ENCODE data around the gene MKNK2.

Gene MKNK2

DNA sequence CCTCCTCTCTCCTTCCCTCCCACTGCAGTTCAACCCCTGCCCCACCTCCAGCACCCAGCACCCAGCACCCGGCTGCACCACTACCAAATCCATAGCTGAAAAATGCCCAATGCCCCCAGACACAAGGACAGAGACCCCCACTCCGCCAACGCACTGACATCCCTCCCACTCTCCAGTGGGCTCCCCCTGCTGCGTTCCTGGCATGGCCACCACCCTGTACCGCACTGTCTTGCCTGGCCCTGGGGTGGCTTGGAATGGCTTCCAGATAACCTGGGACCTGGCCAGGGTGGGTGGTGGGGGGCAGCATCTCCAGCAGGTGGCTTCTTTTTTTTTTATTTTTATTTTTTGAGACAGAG lies 5.8 kb upstream of the MKNK2 start:
- DNase-seq, result no peak

DNA sequence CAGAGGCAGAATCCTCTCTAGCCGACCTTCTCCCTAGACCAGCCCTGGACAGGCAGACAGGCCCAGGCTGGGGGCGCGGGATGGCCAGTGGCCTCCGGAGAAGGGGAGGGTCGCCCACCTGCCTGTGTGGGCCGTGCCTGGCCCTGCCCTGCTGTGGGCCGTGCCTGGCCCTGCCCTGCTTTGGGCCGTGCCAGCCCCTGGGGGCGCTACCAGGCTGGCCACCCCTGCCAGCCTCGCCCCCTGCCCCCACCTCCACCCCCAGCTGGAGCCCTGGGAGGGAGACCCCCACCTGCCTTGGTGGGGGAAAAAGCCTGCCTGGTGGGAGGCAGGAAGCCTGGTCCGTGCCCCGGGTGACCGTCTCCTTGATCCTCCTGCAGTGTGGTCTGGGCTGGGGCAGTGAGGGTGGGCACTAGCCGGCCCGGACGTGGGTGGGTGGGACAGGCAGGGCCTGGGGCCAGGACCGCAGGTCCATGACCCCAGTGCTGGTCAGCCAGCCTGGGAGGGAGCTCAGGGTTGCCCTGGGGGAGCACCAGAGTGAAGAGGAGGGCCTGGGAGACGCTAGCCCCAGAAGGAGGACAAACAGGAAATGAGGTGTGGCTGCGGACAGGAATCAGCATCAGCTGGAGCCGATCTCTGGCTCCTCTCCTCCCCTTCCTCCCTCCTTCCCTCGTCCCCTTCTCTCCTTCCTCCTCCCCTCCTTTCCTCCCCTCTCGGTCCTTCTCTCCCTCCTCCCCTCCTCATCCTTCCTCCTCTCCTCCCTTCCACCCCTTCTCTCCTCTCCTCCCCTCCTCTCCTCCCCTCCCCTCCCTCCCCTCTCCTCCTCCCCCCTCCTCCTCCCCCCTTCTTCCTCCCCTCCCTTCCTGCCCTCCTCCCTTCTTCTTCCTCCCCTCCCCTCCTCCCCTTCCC lies 5.1 kb upstream of the MKNK2 start:
- no peak for DNase-seq

DNA sequence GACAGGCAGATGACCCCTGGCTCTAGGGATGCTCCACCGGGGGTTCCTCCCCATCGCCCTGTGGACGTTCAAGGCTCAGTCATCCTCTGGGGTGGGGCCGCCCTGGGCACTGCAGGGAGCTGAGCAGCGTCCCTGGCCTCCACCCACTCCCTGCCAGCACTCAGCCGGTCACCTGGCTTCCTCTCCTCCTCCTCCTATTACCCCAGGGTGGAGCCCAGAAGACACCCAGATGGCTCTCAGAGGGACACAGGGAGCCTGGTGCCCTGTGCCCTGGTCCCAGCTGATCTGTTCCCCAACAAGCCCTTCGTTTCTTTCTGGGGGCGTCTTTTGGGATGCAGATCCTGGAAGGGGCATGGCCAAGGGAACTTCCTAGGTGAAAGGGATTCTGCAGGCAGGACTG lies 3.7 kb upstream of the MKNK2 start:
- no peak for DNase-seq

DNA sequence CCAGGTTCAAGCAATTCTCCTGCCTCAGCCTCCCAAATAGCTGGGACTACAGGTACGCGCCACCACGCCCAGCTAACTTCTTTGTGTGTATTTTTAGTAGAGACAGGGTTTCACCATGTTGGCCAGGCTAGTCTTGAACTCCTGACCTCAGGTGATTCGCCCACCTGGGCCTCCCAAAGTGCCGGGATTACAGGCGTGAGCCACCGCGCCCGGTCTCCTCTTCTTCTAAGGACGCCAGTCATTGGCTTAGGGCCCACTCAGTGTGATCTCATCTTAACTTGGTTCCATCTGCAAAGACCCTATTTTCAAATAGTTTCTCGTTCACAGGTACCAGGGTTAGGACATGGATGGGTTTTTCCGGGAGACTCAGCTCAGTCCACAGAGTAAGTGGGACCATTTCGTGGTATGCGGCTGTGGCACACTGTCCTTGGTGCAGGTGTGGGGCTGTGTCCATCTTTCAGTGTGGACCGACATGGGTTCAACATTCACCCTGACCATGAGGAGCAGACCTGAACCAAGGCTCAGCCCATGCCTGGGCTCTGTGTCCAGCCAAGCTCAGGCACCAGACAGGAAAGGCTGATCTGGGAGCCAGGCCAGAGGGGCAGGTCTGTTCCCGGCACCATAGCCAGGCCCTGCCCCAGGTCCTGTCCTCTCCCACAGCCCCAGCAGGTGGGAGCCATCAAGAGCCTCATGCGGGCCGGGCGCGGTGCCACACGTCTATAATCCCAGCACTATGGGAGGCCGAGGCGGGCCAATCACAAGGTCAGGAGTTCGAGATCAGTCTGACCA lies 2.8 kb upstream of the MKNK2 start:
- no peak for DNase-seq

DNA sequence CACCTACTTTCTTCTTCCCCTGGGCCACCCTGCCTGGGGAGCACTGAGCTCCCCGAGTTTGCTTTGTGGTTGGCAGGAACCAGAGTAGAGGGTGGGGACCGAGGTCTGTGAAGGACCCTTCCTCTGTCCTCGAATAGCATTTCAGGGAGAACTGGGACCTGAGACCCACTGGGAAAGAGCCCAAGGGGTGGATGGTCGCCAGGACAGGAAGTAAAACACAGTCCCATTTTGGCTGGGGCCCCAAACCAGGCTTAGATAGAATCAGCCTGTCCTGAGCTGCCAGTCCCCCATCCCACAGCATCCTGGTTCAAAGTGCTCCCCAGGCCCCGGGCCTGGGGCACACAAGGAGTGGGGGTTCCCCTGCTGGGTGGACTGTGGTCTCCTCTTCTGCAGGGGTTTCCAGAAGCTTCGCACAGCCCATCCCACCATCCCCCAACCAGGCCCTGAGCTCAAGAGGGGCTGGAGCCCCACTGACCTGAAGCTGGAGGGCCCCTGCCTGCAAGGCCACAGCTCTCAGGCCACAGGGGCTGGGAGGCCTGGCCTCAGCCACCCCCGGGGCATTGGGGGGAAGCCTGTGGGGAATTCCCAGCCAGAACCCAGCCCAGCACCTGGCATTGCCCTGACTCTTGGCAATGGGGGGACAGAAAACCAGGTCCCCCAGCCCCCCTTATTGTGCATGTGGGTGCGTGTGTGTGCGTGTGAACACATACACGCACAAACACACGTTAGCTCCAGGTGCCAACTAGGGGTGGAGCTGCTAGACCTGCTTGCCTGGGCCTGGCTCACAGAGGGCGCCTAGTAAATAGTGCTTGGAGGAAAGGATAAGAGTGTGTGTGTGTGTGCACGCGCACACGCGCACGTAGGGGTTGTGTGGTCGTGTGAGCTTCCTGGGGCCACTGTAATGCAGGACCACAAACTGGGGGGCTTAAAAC lies 995 bp upstream of the MKNK2 start:
- peak in 1 of 4 experiments; percentile 41 for DNase-seq

DNA sequence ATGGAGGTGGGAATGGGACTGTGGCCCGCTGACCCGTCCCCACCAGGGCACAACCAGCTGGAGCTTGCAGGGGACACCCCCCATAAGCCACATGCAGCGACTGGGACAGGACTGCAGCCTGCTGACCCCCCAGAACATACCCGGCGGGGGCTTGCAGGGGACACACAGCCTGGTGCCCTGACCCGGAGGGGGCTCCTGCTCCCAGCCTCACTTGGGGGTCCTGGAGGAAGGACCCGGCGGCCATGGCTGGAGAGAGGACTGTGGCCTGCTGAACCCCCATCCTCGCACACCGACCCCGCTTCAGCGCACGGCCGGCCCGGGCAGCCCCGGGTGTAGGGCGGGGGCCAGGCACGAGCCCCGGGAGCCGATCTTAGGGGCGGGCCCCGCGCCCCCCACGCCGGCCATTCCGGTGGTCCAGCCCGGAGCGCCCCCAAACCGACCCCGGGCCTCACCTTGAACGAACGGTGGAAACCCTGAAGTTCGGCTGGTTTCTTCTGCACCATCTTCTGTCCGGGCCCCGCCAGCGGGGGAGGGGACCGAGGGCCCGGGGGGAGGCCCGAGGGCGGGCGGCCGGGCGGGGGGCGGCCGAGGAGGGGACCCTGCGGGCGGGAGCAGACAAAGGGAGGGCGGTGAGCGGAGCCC lies 574 bp downstream of the MKNK2 start:
- DNase-seq, result peak in 1 of 4 experiments; percentile 53

DNA sequence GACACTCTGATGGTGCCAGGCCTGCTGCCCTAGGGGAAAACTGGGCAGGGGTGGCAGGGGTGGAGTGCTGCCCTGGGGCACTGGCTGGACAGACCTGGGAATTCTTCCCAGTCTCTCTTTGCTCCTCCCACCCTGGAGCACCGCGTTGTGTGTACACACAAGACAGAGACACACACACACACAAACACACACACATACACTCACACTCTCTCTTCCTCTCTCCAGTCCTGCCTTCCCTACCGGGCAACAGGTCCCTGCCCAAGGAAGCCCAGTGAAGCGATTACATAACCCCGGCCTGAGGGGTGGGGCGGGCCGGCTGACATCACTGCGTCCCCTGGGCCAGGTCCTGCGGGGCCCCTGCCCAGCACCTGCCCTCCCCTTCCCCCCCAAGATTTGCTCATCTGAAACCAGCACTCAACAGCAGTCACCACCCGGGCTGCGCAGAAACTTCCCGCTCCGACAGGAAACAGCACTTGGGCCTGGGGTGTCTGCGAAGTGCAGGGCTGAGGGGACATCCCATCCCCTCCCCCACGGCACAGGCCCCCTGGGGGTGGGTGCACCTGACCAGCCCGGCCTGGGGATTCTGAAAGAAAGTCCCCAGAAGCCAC lies 1.2 kb downstream of the MKNK2 start:
- peak in 2 of 4 experiments; percentile 45 to 57 for DNase-seq

DNA sequence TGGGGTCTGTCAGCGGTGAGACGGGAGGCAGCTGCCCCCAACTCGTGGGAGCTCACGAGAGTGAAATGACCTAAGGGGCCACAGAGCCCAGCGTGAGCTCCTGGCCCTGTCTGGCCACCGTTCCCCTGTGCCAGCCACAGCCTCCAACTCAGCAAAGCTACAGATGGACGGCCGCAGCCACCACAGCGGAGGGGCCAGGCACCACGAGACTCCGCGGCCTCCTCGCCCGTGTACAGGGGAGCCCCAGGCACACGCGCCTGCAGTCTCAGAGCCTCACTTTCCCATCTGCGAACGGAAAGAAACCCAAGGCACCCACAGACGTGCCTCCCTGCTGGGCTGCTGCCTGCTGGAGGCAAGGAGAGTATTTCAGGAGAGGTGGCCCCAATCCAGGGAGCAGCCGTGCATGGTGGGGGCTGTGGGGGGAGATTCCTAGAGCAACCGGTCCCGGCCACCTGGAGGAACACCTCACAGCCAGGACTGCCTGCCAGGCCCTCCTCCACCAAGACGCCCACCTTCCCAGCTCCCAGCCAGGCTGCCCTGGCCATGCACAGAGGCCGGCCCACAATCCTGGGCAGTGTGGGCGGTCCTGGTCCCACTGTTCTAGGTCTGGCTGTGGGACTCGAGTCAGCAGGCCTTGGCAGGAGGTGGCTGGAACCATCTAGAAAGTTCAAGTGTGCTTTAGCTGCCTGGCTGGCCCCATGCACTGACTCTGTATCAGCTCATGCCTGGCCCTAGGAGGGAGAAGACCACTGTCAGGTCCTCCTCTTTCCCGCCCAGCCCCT lies 1.9 kb downstream of the MKNK2 start:
- no peak for DNase-seq

DNA sequence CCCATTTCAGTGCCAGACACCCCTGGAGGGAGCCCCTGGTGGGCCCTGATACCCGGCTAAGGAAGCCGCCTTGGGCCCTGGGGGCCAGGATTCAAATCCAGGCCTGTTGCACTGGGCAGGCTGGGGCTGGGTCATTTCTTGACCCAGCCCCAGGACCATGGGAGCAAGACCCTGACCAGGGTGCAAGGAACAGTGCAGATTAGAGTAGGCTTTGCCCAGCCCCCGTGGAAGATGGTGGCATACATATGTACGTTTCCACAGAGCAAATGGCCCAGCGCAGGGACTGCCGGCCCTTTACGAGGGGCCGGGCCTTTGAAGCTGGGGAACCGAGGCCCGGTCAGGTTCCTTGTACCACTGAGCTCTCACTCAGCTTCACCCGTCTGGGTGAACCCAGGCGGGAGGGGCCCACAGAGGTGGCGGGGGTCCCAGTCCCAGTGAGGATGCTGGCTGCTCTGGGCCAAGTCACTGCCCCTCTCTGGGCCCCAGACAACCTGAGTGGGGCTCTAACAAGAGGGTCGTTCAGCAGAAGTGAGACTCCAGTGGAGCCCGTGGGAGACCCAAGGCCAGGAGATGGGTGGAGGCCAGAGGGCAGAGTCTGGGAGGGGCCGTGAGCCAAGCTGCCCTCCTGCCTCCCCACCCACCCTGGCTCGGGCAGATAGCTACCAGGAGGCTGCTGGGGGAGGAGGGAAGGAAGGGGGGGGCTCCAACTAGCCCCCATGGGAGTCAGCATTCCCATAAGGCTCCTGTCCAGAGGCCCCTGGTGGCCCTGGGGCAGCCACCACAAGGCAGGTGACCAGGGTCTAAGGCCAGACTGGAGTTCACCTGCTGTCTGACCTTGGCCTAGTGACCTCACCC lies 2.7 kb downstream of the MKNK2 start:
- no peak for DNase-seq

DNA sequence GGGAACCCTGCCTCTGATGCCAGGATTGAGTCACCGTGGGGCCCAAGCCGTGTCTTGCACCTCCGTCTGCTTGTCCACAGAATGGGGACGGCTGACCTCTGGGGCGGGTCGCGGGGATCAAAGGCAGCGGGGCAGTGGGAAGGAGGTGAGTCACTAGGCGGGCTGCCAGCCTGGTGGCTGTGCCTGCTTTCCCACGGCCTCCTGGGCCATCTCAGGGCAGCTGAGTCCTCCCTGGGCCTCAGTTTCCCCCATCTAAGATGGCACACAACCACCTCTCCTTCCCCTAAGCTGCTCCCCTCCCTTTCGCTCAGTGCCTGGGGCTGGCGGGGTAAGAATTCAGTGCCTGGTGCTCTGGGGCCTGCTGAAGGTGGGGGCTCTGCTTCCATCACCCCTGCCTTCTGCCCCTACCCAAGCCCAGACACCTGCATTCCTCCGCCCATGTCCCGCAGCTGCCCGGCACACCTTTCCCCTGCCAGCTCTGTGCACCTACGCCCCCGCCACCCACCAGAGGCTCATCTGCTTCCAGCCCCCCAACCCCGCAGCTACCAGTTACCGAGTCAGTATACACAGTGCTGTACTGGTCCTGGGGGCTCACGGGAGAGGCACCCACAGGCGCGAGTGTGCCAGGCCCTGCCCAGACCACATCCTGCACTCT lies 3.5 kb downstream of the MKNK2 start:
- no peak for DNase-seq

DNA sequence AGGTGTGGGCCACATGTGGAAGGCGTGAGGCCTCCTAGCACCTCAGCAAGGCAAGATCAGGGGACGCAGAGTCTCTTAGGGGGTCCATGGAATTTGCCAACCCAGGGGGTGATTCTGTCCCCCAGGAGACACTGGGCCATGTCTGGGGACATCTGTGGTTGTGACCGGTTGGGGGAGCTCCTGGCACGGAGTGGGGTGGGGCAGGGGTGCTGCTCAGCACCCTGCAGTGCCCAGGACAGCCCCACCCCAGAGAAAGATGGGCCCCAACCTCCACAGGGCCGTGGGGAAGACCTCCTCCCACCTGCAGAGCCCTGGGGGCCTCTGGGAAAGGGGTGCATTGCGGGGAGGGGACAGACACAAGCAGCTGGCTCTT lies 4.0 kb downstream of the MKNK2 start:
- DNase-seq, result no peak

DNA sequence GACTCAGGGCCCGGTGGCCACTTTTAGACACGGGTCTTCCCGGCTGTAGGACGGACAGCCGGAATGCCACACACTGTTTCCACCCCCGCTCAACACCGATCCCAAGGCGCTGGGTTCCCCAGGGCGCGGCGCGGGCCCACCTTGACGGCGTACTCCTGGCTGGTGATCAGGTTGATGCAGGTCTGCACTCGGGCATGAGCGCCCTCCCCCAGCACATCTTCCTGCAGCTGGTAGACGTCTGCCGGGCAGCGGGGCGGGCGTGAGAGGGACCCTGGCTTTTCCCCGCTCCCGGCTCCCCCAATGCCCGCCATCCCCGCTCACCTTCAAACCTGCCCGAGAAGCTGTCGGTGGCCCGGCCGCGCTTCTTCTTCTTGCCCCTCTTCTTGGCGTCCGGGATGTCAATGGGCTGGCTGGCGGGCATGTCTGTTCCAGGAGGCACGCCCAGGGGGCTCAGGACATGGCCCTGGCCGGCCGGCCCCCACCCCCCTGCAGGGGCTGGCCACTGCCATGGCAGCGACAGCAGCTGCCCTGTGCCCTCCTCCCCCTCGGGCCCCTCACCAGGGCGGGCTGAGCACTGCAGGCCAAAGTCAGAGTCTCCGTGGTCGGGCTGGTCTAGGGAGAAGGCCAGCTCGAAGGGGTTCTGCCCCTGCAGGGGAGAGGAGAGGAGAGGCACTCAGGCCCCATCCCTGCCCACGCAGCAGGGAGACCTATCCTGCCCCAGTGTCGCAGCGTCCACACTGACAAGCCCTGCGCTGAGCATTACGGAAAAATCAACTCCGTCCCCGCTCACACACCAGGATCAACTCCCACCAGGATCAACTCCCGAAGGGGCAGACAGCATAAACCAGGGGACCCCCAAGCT lies 4.8 kb downstream of the MKNK2 start:
- DNase-seq, result no peak

DNA sequence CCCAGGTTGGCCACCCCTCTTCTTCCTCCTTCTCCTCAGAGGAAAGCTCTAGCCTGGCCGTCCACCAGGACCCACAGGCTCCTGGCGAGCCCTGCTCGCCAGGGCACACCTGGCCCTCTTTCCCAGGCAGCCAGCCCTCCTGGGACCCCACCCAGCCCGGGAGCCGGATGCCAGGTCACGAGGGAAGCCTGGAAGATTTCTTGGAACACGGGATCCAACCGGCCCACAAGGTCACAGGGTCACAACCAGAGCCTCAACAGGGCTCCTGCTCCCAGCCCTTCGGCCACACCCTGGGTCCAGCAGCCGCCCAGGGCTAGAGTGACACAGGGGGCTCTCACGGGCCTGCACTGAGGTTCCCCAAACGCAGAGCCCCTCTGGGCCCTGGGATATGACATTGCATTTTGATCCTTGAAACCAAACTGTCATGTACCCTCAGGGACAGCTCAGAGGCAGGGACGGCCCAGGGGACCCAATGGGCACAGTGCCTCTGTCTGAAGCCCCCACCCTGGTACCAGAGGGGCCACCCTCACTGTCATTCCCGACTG lies 5.5 kb downstream of the MKNK2 start:
- DNase-seq, result no peak

DNA sequence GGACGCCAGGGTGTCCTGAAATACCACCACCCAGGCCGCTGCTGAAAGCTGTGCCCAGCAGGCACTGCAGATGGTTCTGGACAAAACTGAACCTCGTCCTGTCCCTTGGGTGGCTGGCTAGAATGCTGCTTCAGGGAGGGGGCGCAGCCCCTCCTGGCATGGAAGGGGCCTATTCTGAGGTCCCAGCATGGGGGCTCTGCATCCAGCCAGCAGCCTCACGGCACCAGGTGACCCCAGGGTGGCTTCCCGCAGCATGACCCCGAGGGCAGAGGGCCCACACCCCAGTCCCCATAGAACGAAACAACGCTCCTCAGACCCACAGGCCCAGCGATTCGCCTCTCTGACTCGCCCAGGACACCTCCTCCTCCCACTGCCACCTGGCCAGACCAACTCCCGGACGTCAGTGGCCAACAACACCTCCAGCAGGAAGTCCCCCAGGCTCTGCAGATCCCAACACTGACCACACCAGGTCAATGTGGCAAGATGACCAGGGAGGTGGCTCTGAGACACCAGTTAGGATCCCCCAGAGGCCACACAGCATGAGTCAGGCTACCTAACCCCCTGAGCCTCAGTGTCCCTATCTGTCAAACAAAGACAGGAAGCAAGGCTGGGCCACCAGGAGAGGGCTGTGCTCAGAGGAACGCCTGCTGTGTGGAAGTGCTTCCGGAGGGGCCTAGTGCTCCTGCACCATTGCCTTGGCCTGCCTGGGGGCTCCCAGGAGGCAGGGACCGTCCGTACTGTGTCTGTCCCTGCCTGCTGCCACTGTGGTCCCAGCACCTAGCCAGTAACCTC lies 6.1 kb downstream of the MKNK2 start:
- DNase-seq, result no peak

DNA sequence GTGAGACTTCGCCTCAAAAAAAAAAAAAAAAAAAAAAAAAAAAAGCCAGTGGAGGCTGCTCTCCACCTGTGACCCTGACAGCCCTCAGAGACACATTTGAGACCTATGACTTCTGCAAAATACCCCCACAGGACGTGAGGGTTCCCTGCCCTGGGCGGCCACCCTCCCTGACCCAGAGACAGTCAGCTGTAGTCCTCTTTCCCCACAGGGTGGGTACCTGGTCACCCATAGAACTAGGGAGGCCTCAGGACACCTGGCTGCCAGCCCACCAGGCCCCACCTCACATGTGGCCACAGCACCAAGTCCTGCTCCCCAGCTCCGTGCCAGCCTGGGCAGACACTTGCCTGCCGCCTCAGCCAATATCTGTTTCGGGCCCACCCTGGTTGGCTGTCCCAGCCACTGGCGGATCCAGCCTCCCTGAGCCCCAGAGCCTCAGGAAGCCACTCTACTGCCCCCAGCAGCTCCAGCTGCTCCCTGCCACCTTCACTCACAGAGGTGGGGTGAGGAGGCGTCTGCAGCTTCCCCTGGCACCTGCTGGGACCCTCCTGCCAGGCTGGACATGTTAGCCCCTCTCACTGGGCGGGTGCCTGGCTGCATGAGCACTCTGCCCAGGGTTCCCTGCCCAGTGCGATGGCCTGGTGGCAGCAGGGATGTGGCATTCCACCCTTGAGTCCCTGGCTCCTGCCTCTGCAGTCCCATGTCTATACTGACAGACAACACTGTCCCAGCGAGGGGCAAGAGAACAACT lies 6.9 kb downstream of the MKNK2 start:
- DNase-seq, result no peak

DNA sequence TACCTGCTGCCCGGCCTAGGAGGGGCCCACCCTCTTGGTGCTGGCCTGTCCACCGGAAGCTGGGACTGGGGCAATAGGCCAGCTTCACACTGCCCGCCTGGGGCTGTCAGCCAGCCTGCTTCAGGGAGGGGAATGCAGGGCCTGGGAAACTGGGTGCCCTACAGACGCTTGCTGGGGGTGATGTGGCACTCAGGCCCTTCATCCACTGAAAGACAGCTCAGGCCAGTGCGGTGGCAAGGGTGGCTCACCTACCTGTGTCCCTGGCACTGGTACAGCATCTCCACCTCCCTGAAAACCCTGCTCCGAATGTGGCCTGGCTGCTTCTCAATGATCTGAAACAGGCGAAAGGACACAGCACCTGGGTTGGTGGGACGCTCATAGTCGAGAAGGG lies 7.8 kb downstream of the MKNK2 start:
- no peak for DNase-seq

Measured in activated naive CD4-positive, alpha-beta T cell (primary cell).